ENCODE results near the gene MTHFS. TPM values are rescaled to one million over a fixed set of nuclear protein-coding genes. Genes with fewer than 3 reads are reported as not detected.

Gene MTHFS
- total RNA-seq, 1 donor from 2014 or later, result 3.8 TPM

DNA sequence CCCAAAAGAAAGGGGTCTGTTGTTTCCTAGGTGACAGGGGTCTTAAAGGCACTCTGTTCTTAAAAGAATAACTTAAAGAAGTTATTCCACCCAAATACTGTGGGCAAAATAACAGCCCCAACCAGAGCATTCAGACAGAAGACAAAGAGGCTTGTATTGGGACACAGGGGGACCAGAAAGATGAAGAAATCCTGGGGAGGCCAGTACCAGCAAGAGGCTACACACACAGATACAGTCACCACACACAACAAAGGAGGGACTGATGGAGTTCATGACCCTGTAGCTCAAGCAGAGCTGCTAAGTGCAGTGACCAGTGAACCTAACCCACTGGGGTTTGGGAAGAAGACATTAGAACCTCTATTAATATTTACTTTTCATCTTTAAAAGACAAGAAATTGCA is 59.0 kb downstream of the MTHFS start:
- Mint-ChIP-seq H3K4me3 (ENCODE audit: unreplicated experiment) (no peak overlapping the region), H3K4me1 (ENCODE audit: low read depth, unreplicated experiment) (no peaks in the 10 kb centered on the region), H3K27ac (ENCODE audit: unreplicated experiment) (no peak overlapping the region), H3K36me3 (ENCODE audit: unreplicated experiment) (no peaks in the 10 kb centered on the region), H3K9me3 (ENCODE audit: unreplicated experiment) (no peaks in the 10 kb centered on the region), H3K27me3 (ENCODE audit: unreplicated experiment) (no peaks in the 10 kb centered on the region)
- DNase-seq, result no peak
- TF ChIP-seq, protein P1, sequence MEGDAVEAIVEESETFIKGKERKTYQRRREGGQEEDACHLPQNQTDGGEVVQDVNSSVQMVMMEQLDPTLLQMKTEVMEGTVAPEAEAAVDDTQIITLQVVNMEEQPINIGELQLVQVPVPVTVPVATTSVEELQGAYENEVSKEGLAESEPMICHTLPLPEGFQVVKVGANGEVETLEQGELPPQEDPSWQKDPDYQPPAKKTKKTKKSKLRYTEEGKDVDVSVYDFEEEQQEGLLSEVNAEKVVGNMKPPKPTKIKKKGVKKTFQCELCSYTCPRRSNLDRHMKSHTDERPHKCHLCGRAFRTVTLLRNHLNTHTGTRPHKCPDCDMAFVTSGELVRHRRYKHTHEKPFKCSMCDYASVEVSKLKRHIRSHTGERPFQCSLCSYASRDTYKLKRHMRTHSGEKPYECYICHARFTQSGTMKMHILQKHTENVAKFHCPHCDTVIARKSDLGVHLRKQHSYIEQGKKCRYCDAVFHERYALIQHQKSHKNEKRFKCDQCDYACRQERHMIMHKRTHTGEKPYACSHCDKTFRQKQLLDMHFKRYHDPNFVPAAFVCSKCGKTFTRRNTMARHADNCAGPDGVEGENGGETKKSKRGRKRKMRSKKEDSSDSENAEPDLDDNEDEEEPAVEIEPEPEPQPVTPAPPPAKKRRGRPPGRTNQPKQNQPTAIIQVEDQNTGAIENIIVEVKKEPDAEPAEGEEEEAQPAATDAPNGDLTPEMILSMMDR (IDR thresholded peaks at IDR 0.05; ENCODE audit: partially characterized antibody, unreplicated experiment), result no peak

DNA sequence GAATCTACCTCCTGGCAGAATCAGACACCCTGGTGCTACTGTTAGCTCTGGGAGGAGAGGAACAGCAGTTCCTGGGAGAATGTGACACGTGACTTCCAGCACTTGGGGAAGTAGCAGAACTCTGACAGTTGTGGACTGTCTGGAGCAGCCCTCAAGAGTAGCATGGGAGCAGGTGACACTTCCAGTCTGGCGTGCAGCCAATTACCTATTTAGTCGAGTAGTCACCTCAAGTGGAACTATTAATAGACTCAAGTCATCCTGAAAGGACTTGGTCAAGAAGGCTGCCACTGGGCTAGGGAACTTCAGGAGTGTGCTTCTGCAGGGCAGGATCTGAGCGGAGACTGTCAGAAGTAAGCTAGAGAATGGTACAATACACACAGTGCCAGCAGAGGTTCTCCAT is 62.3 kb downstream of the MTHFS start:
- no peak for DNase-seq
- no peaks in the 10 kb centered on the region for H3K4me1 Mint-ChIP-seq (ENCODE audit: low read depth, unreplicated experiment)
- H3K4me3 Mint-ChIP-seq (ENCODE audit: unreplicated experiment), result no peak overlapping the region
- no peaks in the 10 kb centered on the region for H3K36me3 Mint-ChIP-seq (ENCODE audit: unreplicated experiment)
- H3K27me3 Mint-ChIP-seq (ENCODE audit: unreplicated experiment), result peaks cover 2% of the 10 kb centered on the region
- peaks cover 1% of the 10 kb centered on the region for H3K9me3 Mint-ChIP-seq (ENCODE audit: unreplicated experiment)
- TF ChIP-seq, protein P1 (IDR thresholded peaks at IDR 0.05; ENCODE audit: partially characterized antibody, unreplicated experiment), result no peak
- no peak overlapping the region for H3K27ac Mint-ChIP-seq (ENCODE audit: unreplicated experiment)

DNA sequence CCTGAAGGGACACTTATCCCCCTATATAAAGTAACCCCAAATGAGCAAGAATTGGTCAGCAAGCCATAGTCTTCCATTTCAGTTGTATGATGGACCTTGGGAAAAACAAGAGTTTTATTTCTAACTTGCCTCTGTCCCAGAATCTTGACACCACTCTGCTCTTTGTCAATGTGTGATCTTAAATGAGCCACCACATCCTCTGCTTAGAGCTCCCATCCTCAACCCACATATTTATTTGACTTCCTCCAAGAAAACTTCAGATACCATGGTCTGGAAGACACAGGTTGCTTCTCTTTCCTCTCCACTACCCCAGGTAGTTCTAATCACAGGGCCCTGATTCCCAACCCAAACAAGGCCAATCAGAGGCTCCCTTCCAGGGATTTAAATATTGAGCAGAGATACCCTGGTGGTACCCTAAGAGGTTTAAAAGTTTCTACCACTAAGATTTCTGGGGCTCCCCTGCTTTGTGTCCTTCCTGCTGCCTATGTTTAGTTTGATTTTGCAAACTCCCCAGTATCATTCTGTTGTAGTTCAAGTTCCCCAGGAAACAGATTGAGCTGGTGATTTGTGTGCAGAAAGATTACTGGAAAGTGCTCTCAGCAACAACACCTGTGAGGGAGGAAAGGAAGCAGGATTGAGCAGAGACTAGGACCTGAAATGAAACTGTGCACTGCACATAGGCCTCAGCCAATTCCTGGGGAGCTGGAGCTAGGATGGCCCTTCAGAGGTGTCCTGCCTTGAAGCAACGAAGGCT is 64.3 kb downstream of the MTHFS start:
- Mint-ChIP-seq H3K9me3 (ENCODE audit: unreplicated experiment) (peaks cover 1% of the 10 kb centered on the region), H3K4me1 (ENCODE audit: low read depth, unreplicated experiment) (no peaks in the 10 kb centered on the region), H3K4me3 (ENCODE audit: unreplicated experiment) (no peak overlapping the region), H3K27ac (ENCODE audit: unreplicated experiment) (no peak overlapping the region), H3K27me3 (ENCODE audit: unreplicated experiment) (peaks cover 2% of the 10 kb centered on the region), H3K36me3 (ENCODE audit: unreplicated experiment) (peaks cover 5% of the 10 kb centered on the region)
- TF ChIP-seq, protein P1 (IDR thresholded peaks at IDR 0.05; ENCODE audit: partially characterized antibody, unreplicated experiment), result no peak
- no peak for DNase-seq

DNA sequence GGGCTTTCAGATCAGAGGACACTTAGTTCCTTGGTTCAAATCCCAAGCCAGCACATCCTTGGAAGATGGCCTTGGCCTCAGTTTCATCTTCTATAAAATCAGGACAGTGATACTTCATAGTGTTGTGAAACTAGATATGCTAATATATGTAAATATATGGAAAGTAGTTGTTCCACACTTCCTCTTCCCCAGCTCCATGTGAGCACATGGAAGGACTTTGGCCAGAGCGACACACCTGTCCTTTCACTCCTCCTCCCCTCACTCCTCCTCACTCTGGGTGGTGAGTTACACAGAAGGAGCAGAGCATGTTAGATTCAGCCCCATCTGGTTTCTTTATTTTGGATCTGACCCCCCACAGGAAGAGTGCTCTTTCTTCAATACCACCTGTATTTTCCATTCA is 65.2 kb downstream of the MTHFS start:
- no peak for DNase-seq
- Mint-ChIP-seq H3K27ac (ENCODE audit: unreplicated experiment) (no peak overlapping the region), H3K4me1 (ENCODE audit: low read depth, unreplicated experiment) (no peaks in the 10 kb centered on the region), H3K9me3 (ENCODE audit: unreplicated experiment) (peaks cover 1% of the 10 kb centered on the region), H3K4me3 (ENCODE audit: unreplicated experiment) (no peak overlapping the region), H3K27me3 (ENCODE audit: unreplicated experiment) (peaks cover 2% of the 10 kb centered on the region), H3K36me3 (ENCODE audit: unreplicated experiment) (peaks cover 5% of the 10 kb centered on the region)
- TF ChIP-seq, protein P1 (IDR thresholded peaks at IDR 0.05; ENCODE audit: partially characterized antibody, unreplicated experiment), result no peak

DNA sequence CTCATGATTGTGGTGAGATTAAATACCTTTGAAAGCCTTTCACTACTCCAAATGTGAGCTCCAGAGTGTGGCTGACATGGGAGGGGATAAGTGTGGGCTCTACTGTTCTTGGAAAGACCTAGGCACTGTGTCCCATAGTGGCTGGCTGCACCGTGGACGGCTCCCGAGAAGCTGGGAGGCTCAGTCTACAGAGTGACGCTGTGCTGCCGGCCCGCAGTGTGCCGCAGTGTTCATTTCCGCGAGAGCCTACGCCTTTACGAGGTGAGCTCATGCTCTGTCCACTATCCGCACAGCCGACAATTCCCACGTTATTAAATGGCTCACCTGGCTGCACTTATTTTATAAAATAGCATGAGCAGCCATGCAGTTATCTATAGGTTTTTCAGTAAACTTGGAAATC is 66.9 kb downstream of the MTHFS start:
- Mint-ChIP-seq H3K9me3 (ENCODE audit: unreplicated experiment) (peaks cover 1% of the 10 kb centered on the region), H3K36me3 (ENCODE audit: unreplicated experiment) (peaks cover 5% of the 10 kb centered on the region), H3K4me1 (ENCODE audit: low read depth, unreplicated experiment) (no peaks in the 10 kb centered on the region), H3K27me3 (ENCODE audit: unreplicated experiment) (peaks cover 2% of the 10 kb centered on the region), H3K27ac (ENCODE audit: unreplicated experiment) (no peak overlapping the region), H3K4me3 (ENCODE audit: unreplicated experiment) (no peak overlapping the region)
- TF ChIP-seq, protein P1 (IDR thresholded peaks at IDR 0.05; ENCODE audit: partially characterized antibody, unreplicated experiment), result no peak
- DNase-seq, result no peak

All from glutamatergic neuron (in vitro differentiated cells).